Urothelium cell line (cell line): ENCODE measurements around the gene CCDC148.
"Not testable (repeated sequence)": the region's sequence is repeated elsewhere in the genome, so short reads cannot be mapped to it uniquely, and the experiment has no call there.

Experiments
- DNase-seq: peaks from one replicate; pipeline ENCODE4 v3.0.0; 2011; ENCODE audit warnings: low spot score, mixed read lengths
- FAIRE-seq: peaks from 2 replicates; lab custom pipeline; 2011; peaks lifted over from hg19 to GRCh38; lab: Jason Lieb, UNC

The CCDC148 gene

GRCh38 chr2:158484892-158485556, 28.5 kb upstream of the CCDC148 start:
- no peak for FAIRE-seq

GRCh38 chr2:158482594-158482993, 26.0 kb upstream of the CCDC148 start:
- DNase-seq (no peak), FAIRE-seq (no peak)

More at GRCh38 chr2:158484892-158485556, 28.5 kb upstream of the CCDC148 start:
- no peak for DNase-seq

GRCh38 chr2:158481116-158481515, 24.6 kb upstream of the CCDC148 start:
- FAIRE-seq, result no peak
- DNase-seq, result no peak

GRCh38 chr2:158478816-158479215, 22.3 kb upstream of the CCDC148 start:
- DNase-seq, result no peak
- FAIRE-seq, result no peak

GRCh38 chr2:158478237-158478636, 21.7 kb upstream of the CCDC148 start:
- FAIRE-seq (no peak), DNase-seq (no peak)

- FAIRE-seq (no peak), DNase-seq (no peak)
Measured at GRCh38 chr2:158477202-158477601, 20.6 kb upstream of the CCDC148 start.

GRCh38 chr2:158474526-158475011, 18.0 kb upstream of the CCDC148 start:
- not testable (repeated sequence) for FAIRE-seq, DNase-seq

GRCh38 chr2:158473719-158474392, 17.3 kb upstream of the CCDC148 start:
- no peak for FAIRE-seq
- DNase-seq, result no peak

- FAIRE-seq, DNase-seq: not testable (repeated sequence)
Measured at GRCh38 chr2:158473300-158473699, 16.7 kb upstream of the CCDC148 start.

- not testable (repeated sequence) for DNase-seq, FAIRE-seq
Measured at GRCh38 chr2:158472829-158473228, 16.3 kb upstream of the CCDC148 start.

- DNase-seq (no peak), FAIRE-seq (no peak)
Measured at GRCh38 chr2:158467248-158467647, 10.7 kb upstream of the CCDC148 start.

- no peak for FAIRE-seq
- DNase-seq, result no peak
Measured at GRCh38 chr2:158464426-158465281, 8.1 kb upstream of the CCDC148 start.

GRCh38 chr2:158463496-158464095, 7.0 kb upstream of the CCDC148 start:
- DNase-seq, result no peak
- FAIRE-seq, result no peak

- DNase-seq, result no peak
- FAIRE-seq, result no peak
Measured at GRCh38 chr2:158460632-158461297, 4.2 kb upstream of the CCDC148 start.

GRCh38 chr2:158459161-158460003, 2.8 kb upstream of the CCDC148 start:
- FAIRE-seq (no peak), DNase-seq (no peak)

- no peak for FAIRE-seq
- no peak for DNase-seq
Measured at GRCh38 chr2:158458617-158458920, 2.0 kb upstream of the CCDC148 start.

- peak; percentile 66 for FAIRE-seq
- DNase-seq, result peak; percentile 89
Measured at GRCh38 chr2:158457826-158458616, 1.5 kb upstream of the CCDC148 start.

- FAIRE-seq (no peak), DNase-seq (peak; percentile 49)
Measured at GRCh38 chr2:158457092-158457825, 706 bp upstream of the CCDC148 start.
